GOT3 (cell line): ENCODE results near the gene CCDC86.

Source experiments
- DNase-seq: peaks from one replicate; lab custom pipeline; 2025; ENCODE audit warnings: mixed read lengths; lab: John Stamatoyannopoulos, UW

CCDC86 gene

GRCh38 chr11:60831143-60831500 lies 10.8 kb upstream of the CCDC86 start:
- DNase-seq, result peak; percentile 39

- DNase-seq, result no peak
Measured at GRCh38 chr11:60831501-60832079, 10.3 kb upstream of the CCDC86 start.

- no peak for DNase-seq
Measured at GRCh38 chr11:60834742-60835533, 7.0 kb upstream of the CCDC86 start.

- DNase-seq, result no peak
Measured at GRCh38 chr11:60835534-60835846, 6.4 kb upstream of the CCDC86 start.

- DNase-seq, result no peak
Measured at GRCh38 chr11:60836866-60837515, 4.9 kb upstream of the CCDC86 start.

- no peak for DNase-seq
Measured at GRCh38 chr11:60838132-60838531, 3.8 kb upstream of the CCDC86 start.

GRCh38 chr11:60840470-60841430 lies 1.2 kb upstream of the CCDC86 start:
- DNase-seq, result no peak

- no peak for DNase-seq
Measured at GRCh38 chr11:60842668-60843600, 1.0 kb downstream of the CCDC86 start.

- DNase-seq, result no peak
Measured at GRCh38 chr11:60844045-60844869, 2.3 kb downstream of the CCDC86 start.

GRCh38 chr11:60844870-60845221 lies 2.9 kb downstream of the CCDC86 start:
- DNase-seq, result no peak

- no peak for DNase-seq
Measured at GRCh38 chr11:60845338-60845737, 3.4 kb downstream of the CCDC86 start.

GRCh38 chr11:60847281-60847680 lies 5.4 kb downstream of the CCDC86 start:
- no peak for DNase-seq

- no peak for DNase-seq
Measured at GRCh38 chr11:60847896-60848295, 6.0 kb downstream of the CCDC86 start.

- no peak for DNase-seq
Measured at GRCh38 chr11:60848714-60849151, 6.8 kb downstream of the CCDC86 start.

- DNase-seq, result no peak
Measured at GRCh38 chr11:60849641-60850520, 8.0 kb downstream of the CCDC86 start.

GRCh38 chr11:60851327-60852104 lies 9.6 kb downstream of the CCDC86 start:
- no peak for DNase-seq

- no peak for DNase-seq
Measured at GRCh38 chr11:60852117-60852981, 10.4 kb downstream of the CCDC86 start.
